Upper lobe of left lung (tissue), 6 donors: ENCODE data around the gene OGDH. TPM values are rescaled to one million over a fixed set of nuclear protein-coding genes. Genes with fewer than 3 reads are reported as not detected.
A peak's percentile ranks its signal among the peaks of the same experiment; 100 is the strongest.

Experiments used
- ATAC-seq, 2 donors: fragments of 200-7000 bp; cut with Tn5 transposase; one replicate each; pipeline ENCODE4 v1.9.1; 2022; ENCODE audit warnings: mild to moderate bottlenecking in 2 of 2, moderate library complexity in 2 of 2; ENCODE audit not compliant: low FRiP score in 2 of 2
- DNase-seq, 2 donors: peaks; one replicate each; pipeline ENCODE4 v3.0.0-alpha.2; 2019 to 2020
- H3K27ac ChIP-seq, 4 donors: fragments of 200-600 bp; sonication (generic); one replicate each; pipeline ENCODE4 v1.5.1; 2016 to 2019
- H3K27me3 ChIP-seq, 4 donors: fragments of 200-600 bp; sonication (generic); one replicate each; pipeline ENCODE4 v1.5.1; 2017 to 2019
- H3K36me3 ChIP-seq, 4 donors: fragments of 200-600 bp; sonication (generic); one replicate each; pipeline ENCODE4 v1.5.1; 2016 to 2019
- H3K4me1 ChIP-seq, 4 donors: fragments of 200-600 bp; sonication (generic); one replicate each; pipeline ENCODE4 v1.5.1; 2018 to 2019
- H3K4me3 ChIP-seq, 4 donors: fragments of 200-600 bp; sonication (generic); one replicate each; pipeline ENCODE4 v1.5.1; 2017 to 2019; ENCODE audit warnings: mild to moderate bottlenecking in 2 of 4, moderate library complexity in 1 of 4
- H3K9me3 ChIP-seq, 4 donors: fragments of 200-600 bp; sonication (generic); one replicate each; pipeline ENCODE4 v1.5.1; 2018 to 2019
- EP300 ChIP-seq, 4 donors: sonication (generic); formaldehyde crosslinking; IDR thresholded peaks; one replicate each; pipeline ENCODE4 v1.5.1; 2017; ENCODE audit warnings: antibody characterized with exemption in 4 of 4, control low read depth in 2 of 4
- POLR2A ChIP-seq, 4 donors: fragments of 450-650 bp; IDR thresholded peaks; one replicate each; pipeline ENCODE4 v1.5.1; 2016 to 2017; ENCODE audit warnings: antibody characterized with exemption in 4 of 4, mild to moderate bottlenecking in 2 of 4
- POLR2AphosphoS5 ChIP-seq, 2 donors: sonication (generic); formaldehyde crosslinking; IDR thresholded peaks; one replicate each; pipeline ENCODE4 v1.5.1; 2017; ENCODE audit warnings: antibody characterized with exemption in 2 of 2
- WGBS, 2 donors: methylation state at CpG; one replicate each; pipeline ENCODE4 v1.1.5; 2017 to 2018; 5-methylcytosine and 5-hydroxymethylcytosine counted together
- total RNA-seq, 6 donors: library from RNA; depleted of rRNA in 4 of 6; stranded (reverse); fragments of >200 nt in 4 of 6; gene quantifications; one replicate each; pipeline versions ENCODE4 v1.1.0 to v1.2.1, GENCODE V29; 2016 to 2021
- TF ChIP-seq, protein P1 (sequence below), 6 experiments: fragments of 450-650 bp in 4 of 6; fragments of 200-600 bp in 2 of 6; sonication (generic) in 2 of 6; IDR thresholded peaks; one replicate each; pipeline ENCODE4 v1.5.1; 2016 to 2019; ENCODE audit warnings: antibody characterized with exemption in 6 of 6
- donor health status: DM: no; HTN: no; CAD: no; lungs with moderate emphysema.
- donor health status: DM: no; HTN: yes; CAD: no; lungs with severe emphysema.

OGDH gene
- total RNA-seq, 6 donors from 2014 or later: 76.1 to 160 (median 134) TPM

- 12 to 32% methylated on average over 17 to 20 of the region's 30 CpGs for WGBS, 2 donors
- ATAC-seq: peak; percentile 21 to 29
Measured at GRCh38 chr7:44580945-44581878, 25.2 kb upstream of the OGDH start.

GRCh38 chr7:44581879-44582603, 24.4 kb upstream of the OGDH start, which contains the start of gene TMED4:
TSS of gene TMED4 (minus strand) at chr7:44582231. CDS start at chr7:44582206, 25 bp downstream.
- peak; percentile 100 for DNase-seq
- Histone ChIP-seq H3K36me3 (peaks cover 13 to 35% (median 16%) of the 10 kb centered on the region in 4 donors), H3K9me3 (no peaks in the 10 kb centered on the region), H3K4me1 (peaks cover 15 to 32% (median 20%) of the 10 kb centered on the region in 4 donors), H3K27ac (peak within 1 kb of the TSS; percentile 90 to 98 (median 97)), H3K4me3 (peak within 1 kb of the TSS; percentile 75 to 90 (median 82)), H3K27me3 (no peaks in the 10 kb centered on the region)
- TF ChIP-seq, protein P1, sequence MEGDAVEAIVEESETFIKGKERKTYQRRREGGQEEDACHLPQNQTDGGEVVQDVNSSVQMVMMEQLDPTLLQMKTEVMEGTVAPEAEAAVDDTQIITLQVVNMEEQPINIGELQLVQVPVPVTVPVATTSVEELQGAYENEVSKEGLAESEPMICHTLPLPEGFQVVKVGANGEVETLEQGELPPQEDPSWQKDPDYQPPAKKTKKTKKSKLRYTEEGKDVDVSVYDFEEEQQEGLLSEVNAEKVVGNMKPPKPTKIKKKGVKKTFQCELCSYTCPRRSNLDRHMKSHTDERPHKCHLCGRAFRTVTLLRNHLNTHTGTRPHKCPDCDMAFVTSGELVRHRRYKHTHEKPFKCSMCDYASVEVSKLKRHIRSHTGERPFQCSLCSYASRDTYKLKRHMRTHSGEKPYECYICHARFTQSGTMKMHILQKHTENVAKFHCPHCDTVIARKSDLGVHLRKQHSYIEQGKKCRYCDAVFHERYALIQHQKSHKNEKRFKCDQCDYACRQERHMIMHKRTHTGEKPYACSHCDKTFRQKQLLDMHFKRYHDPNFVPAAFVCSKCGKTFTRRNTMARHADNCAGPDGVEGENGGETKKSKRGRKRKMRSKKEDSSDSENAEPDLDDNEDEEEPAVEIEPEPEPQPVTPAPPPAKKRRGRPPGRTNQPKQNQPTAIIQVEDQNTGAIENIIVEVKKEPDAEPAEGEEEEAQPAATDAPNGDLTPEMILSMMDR (IDR thresholded peaks at IDR 0.05): peak in 3 of 6 experiments; percentile 8 to 45 (median 36)
- peak; percentile 88 to 94 for TF ChIP-seq POLR2AphosphoS5 (IDR thresholded peaks at IDR 0.05)
- TF ChIP-seq EP300 (IDR thresholded peaks at IDR 0.05): peak in 1 of 4 donors; percentile 42
- TF ChIP-seq POLR2A (IDR thresholded peaks at IDR 0.05): peak; percentile 56 to 95 (median 77)
- 0% methylated on average over 45 of the region's 71 CpGs; no CpG with 5 or more reads in 1 of the 2 donors for WGBS, 2 donors
- peak; percentile 99 to 100 for ATAC-seq

More at GRCh38 chr7:44580945-44581878, 25.2 kb upstream of the OGDH start:
- peak in 1 of 2 donors; percentile 41 for DNase-seq
- H3K4me3 ChIP-seq: peak overlapping the region; percentile 75 to 90 (median 82)
- no peaks in the 10 kb centered on the region for H3K27me3 ChIP-seq
- H3K36me3 ChIP-seq: peaks cover 13 to 38% (median 16%) of the 10 kb centered on the region in 4 donors
- peak overlapping the region; percentile 90 to 98 (median 97) for H3K27ac ChIP-seq
- H3K9me3 ChIP-seq: no peaks in the 10 kb centered on the region
- H3K4me1 ChIP-seq: peaks cover 15 to 32% (median 20%) of the 10 kb centered on the region in 4 donors
- no peak for TF ChIP-seq POLR2A (IDR thresholded peaks at IDR 0.05)
- no peak for TF ChIP-seq POLR2AphosphoS5 (IDR thresholded peaks at IDR 0.05)
- TF ChIP-seq EP300 (IDR thresholded peaks at IDR 0.05): no peak

DNA sequence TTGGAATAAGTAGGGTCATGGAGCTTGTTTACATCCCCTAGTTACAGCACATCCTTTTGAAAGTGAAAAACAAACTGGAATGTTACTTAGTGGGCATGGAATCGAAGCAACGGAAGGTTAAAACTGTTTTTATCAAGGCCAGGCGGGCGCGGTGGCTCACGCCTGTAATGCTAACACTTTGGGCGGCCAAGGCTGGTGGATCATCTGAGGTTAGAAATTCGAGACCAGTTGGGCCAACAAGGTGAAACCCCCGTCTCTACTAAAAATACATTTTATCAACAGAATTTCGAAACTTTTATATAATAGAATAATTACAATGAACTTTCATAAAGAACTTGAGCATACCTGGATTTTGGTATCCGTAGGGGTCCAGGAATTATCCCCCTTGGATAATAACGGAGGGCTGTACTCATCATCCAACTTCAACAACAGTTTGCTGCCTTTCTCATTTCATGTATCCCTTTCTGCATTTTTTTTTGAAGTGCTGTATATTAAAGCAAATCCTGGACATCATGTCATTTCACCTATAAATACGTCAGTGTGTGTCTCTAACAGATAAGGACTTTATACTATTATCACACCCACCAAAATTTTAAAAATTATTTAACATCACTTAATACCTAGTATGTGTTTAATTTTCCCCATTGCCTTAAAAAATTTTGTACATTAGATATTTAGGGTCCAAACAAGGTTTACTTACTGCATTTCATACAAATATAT, 23.1 kb upstream of the OGDH start:
- peak overlapping the region in 3 of 4 donors; percentile 75 to 90 (median 79) for H3K4me3 ChIP-seq
- TF ChIP-seq POLR2AphosphoS5 (IDR thresholded peaks at IDR 0.05): no peak
- TF ChIP-seq EP300 (IDR thresholded peaks at IDR 0.05): no peak
- TF ChIP-seq, protein P1 (IDR thresholded peaks at IDR 0.05): no peak
- no peak for TF ChIP-seq POLR2A (IDR thresholded peaks at IDR 0.05)
- 87 to 91% methylated on average over 13 of the region's 13 CpGs for WGBS, 2 donors
- ATAC-seq (no peak), DNase-seq (peak in 1 of 2 donors; percentile 46)
- H3K27ac ChIP-seq: peak overlapping the region; percentile 90 to 98 (median 97)
- H3K36me3 ChIP-seq: peaks cover 8 to 22% (median 10%) of the 10 kb centered on the region in 4 donors
- no peaks in the 10 kb centered on the region for H3K9me3 ChIP-seq
- no peaks in the 10 kb centered on the region for H3K27me3 ChIP-seq
- H3K4me1 ChIP-seq: peaks cover 15 to 36% (median 20%) of the 10 kb centered on the region in 4 donors

GRCh38 chr7:44587843-44588711, 18.4 kb upstream of the OGDH start:
- no peak overlapping the region for H3K4me3 ChIP-seq
- H3K9me3 ChIP-seq: no peaks in the 10 kb centered on the region
- H3K4me1 ChIP-seq: peaks cover 0 to 9% (median 1%) of the 10 kb centered on the region in 4 donors
- peak in 1 of 2 donors; percentile 34 for DNase-seq
- no peak for TF ChIP-seq EP300 (IDR thresholded peaks at IDR 0.05)
- TF ChIP-seq, protein P1 (IDR thresholded peaks at IDR 0.05): peak; percentile 24 to 69 (median 58)
- no peak overlapping the region for H3K27ac ChIP-seq
- H3K27me3 ChIP-seq: no peaks in the 10 kb centered on the region
- peak; percentile 57 to 88 for ATAC-seq
- no peaks in the 10 kb centered on the region for H3K36me3 ChIP-seq
- 24 to 28% methylated on average over 6 of the region's 6 CpGs for whole genome bisulfite sequencing, 2 donors
